Peyer's patch (tissue), 4 donors: ENCODE data around the gene NEDD4L.

Experiments used
- CTCF ChIP-seq, 6 experiments: fragments of 450-650 bp in 4 of 6; fragments of 200-600 bp in 2 of 6; sonication (generic) in 1 of 6; IDR thresholded peaks; one replicate each; pipeline ENCODE4 v1.5.1; 2017 to 2019; ENCODE audit warnings: antibody characterized with exemption in 6 of 6, mild to moderate bottlenecking in 3 of 6, moderate library complexity in 1 of 6
- POLR2A ChIP-seq, 2 donors: fragments of 450-650 bp; IDR thresholded peaks; one replicate each; pipeline ENCODE4 v1.5.1; 2017; ENCODE audit warnings: antibody characterized with exemption in 2 of 2, mild to moderate bottlenecking in 2 of 2, moderate library complexity in 2 of 2

GRCh38 chr18:58348517-58348916 is 304.5 kb downstream of the NEDD4L start:
- TF ChIP-seq CTCF (IDR thresholded peaks at IDR 0.05): no peak
- no peak for TF ChIP-seq POLR2A (IDR thresholded peaks at IDR 0.05)
